Effector memory CD4-positive, alpha-beta T cell (primary cell): ENCODE measurements around the gene ATF2.

Source experiments
- DNase-seq, 3 donors: peaks; one replicate each; pipeline ENCODE4 v3.0.0-alpha.2; 2020
- H3K27ac ChIP-seq: 2 replicates; pipeline ENCODE4 v1.7.0; 2013; ENCODE audit warnings: mild to moderate bottlenecking, low read length, moderate library complexity; ENCODE audit not compliant: insufficient read depth, poor library complexity, severe bottlenecking
- H3K27me3 ChIP-seq: replicated peaks from 2 replicates; pipeline ENCODE4 v1.7.0; 2013; ENCODE audit warnings: mild to moderate bottlenecking, low read length; ENCODE audit not compliant: insufficient read depth, control insufficient read depth, poor library complexity, severe bottlenecking
- H3K36me3 ChIP-seq: 2 replicates; pipeline ENCODE4 v1.7.0; 2013; ENCODE audit warnings: mild to moderate bottlenecking, low read length, moderate library complexity; ENCODE audit not compliant: control insufficient read depth, insufficient read depth
- H3K4me1 ChIP-seq: 2 replicates; pipeline ENCODE4 v1.7.0; 2013; ENCODE audit warnings: low read length, mild to moderate bottlenecking; ENCODE audit not compliant: control insufficient read depth, insufficient read depth, poor library complexity, severe bottlenecking
- H3K4me3 ChIP-seq: 2 replicates; pipeline ENCODE4 v1.7.0; 2013; ENCODE audit warnings: low read length, low read depth, mild to moderate bottlenecking; ENCODE audit not compliant: insufficient read depth, poor library complexity, severe bottlenecking
- H3K9me3 ChIP-seq: 2 replicates; pipeline ENCODE4 v1.7.0; 2013; ENCODE audit warnings: mild to moderate bottlenecking, low read length, moderate library complexity; ENCODE audit not compliant: control insufficient read depth

The ATF2 gene

DNA sequence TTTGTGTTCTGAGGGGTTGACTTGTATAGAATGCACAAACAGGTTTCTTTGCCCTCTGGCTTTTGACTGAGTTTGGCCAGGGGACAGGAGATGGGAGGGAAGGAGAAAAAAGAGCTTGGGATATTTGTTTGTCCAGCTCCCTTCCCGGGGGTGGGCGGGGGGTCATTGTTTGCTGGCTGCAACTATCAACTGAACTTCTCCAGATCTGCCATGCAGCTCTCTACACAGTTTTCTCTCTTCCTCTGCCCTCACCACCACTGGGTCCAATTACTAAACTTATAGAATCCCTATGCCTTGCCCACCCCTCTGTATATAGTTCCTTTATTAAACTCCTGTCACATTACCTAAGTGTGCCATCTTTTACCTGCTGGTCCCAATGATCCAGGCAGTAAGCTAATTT, 130.1 kb downstream of the ATF2 start:
- DNase-seq = no peak
- H3K27me3 ChIP-seq = no peaks in the 10 kb centered on the region
- H3K4me1 ChIP-seq = no peaks in the 10 kb centered on the region

DNA sequence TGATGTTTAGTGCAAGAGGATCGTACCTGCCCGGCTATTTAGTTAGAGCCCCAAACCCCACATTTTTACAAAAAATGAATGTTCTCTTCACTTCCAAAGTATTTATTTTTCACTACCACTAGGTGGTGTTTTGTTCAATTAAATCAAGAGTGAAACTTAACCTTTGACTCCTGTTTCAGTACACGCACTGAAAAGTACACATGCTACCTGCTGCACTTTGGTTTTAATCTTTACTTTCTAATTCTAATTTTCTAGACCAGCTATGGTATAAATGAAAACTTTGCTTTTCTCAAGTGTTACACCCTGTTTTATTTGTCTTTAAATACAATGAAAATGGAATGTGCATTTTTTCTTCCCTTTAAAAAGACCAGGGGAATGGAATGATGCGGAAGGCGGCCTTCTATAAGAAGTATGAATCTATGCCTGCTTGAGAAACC, 131.4 kb downstream of the ATF2 start:
- Histone ChIP-seq H3K4me1 (no peaks in the 10 kb centered on the region), H3K9me3 (no peaks in the 10 kb centered on the region), H3K4me3 (no peak overlapping the region), H3K36me3 (no peaks in the 10 kb centered on the region), H3K27ac (no peak overlapping the region), H3K27me3 (no peaks in the 10 kb centered on the region)
- DNase-seq = no peak

More for the DNA sequence above, 130.1 kb downstream of the ATF2 start:
- Histone ChIP-seq H3K27ac (no peak overlapping the region), H3K4me3 (no peak overlapping the region), H3K9me3 (no peaks in the 10 kb centered on the region), H3K36me3 (no peaks in the 10 kb centered on the region)

DNA sequence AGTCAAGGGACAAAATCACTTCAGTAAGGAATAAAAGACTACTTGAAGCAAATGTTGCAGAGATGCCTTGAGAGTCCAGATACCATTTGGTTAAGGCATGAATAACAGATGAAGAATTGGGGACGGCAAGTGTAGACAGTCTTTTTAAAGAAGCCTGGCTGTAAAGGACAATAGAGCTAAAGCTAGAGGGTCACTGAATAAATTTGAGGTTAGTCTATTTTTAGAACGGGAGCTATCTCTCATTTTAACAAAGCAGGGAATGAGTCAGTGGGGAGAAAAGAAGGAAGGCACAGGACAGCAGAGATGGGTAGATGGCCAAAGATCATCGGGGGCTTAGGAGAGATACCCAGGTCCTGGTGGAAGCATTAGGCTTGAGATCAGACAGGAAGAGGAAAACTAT, 132.2 kb downstream of the ATF2 start:
- no peaks in the 10 kb centered on the region for H3K4me1 ChIP-seq
- no peaks in the 10 kb centered on the region for H3K27me3 ChIP-seq
- no peaks in the 10 kb centered on the region for H3K36me3 ChIP-seq
- no peak overlapping the region for H3K4me3 ChIP-seq
- no peak overlapping the region for H3K27ac ChIP-seq
- H3K9me3 ChIP-seq = no peaks in the 10 kb centered on the region
- no peak for DNase-seq

DNA sequence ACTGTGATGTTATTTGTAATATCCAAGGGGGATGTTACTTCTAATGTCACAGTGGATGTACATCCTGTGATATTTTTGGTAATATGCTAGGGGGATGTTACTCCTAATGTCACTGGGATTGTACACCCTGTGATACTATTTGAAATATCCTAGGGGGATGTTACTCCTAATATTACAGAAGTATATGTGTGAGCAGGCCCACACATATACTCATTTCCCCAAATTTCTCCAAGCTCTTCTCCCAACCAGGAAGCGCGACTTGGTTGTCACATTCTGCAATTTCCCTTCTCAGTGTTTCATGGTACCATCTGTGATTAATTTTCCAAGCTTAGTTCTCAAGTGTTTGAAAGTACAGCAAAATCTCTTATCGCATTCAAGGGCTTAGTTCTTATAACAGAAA, 133.3 kb downstream of the ATF2 start:
- Histone ChIP-seq H3K4me3 (no peak overlapping the region), H3K36me3 (no peaks in the 10 kb centered on the region), H3K27me3 (no peaks in the 10 kb centered on the region), H3K4me1 (no peaks in the 10 kb centered on the region), H3K27ac (no peak overlapping the region), H3K9me3 (no peaks in the 10 kb centered on the region)
- no peak for DNase-seq

DNA sequence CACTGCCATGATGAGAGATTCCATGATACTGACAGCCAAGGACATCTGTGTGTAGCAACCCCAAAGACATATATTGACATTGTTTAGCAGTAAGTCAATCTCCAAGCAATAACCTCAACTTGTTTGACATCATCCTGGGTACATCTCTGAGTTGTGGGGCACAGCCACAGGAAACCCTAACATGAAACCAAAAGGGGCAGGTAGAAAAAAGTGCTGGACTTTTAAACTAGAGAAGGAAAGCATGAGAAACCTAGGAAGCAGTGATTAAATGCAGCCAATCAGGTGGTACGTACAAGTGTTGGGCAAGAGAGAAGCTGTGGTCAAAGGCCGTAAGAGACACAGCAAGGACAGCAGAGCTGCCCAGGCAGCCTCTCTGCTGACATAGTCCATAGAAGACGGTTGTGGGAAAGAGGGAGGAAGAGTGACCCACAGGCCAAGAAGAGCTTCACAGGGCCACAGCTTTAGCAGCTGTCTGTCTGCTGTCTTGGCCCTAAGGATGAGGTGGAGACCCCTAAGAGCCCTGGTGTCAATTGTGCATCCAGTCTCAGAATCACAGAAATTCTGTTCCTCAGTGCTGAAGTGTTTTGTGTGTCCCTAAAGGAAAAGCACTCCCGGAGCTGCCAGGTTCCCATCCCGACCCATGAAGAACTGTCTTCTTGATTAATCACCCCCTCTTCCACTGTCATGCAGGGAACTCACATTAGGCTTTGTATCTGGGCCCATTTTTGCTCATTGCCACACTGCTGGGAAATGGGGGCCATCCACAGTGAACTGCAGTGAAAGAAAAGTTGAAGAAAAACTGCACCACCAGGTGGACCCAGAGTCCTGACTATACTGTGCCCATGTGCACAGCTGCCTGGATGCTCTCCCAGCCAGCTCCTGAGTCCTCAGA, 137.4 kb downstream of the ATF2 start:
- H3K9me3 ChIP-seq = no peaks in the 10 kb centered on the region
- H3K27ac ChIP-seq = no peak overlapping the region
- H3K4me3 ChIP-seq = no peak overlapping the region
- H3K27me3 ChIP-seq = no peaks in the 10 kb centered on the region
- no peaks in the 10 kb centered on the region for H3K4me1 ChIP-seq
- DNase-seq = no peak
- H3K36me3 ChIP-seq = no peaks in the 10 kb centered on the region

DNA sequence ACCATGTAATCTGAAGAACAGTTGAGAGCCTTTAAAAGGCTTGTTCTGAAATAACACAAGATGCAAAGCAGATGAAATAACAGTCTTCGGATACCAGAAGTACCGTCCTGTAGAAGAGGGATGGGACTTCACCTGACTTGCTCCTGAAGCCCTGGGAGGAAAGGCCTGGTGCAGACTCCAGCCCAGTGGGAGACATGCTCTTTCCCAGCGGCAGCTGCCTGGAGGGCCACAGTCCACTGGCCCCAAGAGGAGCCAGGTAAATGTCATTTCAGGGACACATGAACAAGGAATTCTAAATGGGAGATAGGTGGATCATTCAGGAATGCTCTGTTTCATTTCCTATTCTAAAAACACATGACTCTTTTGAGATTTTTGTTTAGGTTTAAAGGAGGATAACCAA, 140.2 kb downstream of the ATF2 start:
- Histone ChIP-seq H3K36me3 (no peaks in the 10 kb centered on the region), H3K27ac (no peak overlapping the region), H3K9me3 (no peaks in the 10 kb centered on the region), H3K4me3 (no peak overlapping the region), H3K4me1 (no peaks in the 10 kb centered on the region), H3K27me3 (no peaks in the 10 kb centered on the region)
- DNase-seq = no peak

DNA sequence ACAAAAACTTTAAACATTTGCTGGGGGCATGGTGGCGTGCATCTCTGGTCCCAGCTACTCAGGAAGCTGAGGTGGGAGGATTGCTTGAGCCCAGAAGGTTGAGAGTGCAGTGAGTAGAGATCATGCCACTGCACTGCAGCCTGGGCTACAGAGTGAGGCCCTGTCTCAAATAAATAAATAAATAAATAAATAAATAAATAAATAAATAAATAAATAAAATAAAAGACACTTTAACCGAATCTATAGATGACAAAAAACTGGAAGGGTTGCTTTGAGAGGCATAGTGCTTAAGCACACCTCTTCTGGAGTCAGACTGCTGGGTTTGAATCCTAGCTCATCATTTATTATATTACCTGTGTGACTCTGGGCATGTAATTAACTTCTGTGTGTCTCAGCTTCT, 141.6 kb downstream of the ATF2 start:
- DNase-seq = no peak
- H3K4me3 ChIP-seq = no peak overlapping the region
- no peak overlapping the region for H3K27ac ChIP-seq
- no peaks in the 10 kb centered on the region for H3K27me3 ChIP-seq
- H3K9me3 ChIP-seq = no peaks in the 10 kb centered on the region
- H3K36me3 ChIP-seq = no peaks in the 10 kb centered on the region
- no peaks in the 10 kb centered on the region for H3K4me1 ChIP-seq

DNA sequence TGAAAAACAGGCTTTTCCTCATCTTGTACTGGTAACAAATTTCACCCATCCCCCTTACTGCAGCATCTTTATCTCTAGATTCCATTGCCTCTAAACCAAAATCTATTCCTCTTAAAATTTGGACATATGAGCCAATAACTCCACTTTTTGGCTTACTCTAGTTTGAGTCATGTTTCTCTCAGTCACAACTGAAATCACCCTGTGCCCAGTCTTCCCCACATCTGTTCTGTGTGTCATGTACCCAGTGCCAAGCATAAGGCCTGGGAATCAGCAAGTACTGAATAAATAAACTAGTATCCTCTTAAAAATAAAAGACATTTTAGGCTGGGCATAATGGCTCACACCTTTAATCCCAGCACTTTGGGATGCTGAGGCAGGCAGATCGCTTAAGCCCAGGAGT, 142.1 kb downstream of the ATF2 start:
- no peaks in the 10 kb centered on the region for H3K4me1 ChIP-seq
- H3K36me3 ChIP-seq = no peaks in the 10 kb centered on the region
- no peaks in the 10 kb centered on the region for H3K9me3 ChIP-seq
- H3K27me3 ChIP-seq = no peaks in the 10 kb centered on the region
- DNase-seq = no peak
- no peak overlapping the region for H3K27ac ChIP-seq
- no peak overlapping the region for H3K4me3 ChIP-seq

DNA sequence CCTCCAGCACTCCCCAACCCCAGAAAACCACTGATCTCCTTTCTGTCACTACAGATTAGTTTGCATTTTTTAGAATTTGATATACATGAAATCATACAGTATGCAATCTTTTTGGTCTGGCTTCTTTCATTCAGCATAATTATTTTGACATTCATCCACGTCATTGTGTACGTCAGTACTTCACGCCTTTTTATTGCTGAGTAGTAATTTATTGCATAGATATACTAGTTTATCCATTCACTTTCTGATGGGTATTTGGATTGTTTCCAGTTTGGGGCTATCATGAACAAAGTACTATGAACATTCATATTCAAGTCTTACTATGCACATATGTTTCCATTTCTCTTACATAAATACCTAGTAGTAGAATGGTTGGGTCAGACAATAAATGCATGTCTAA, 142.8 kb downstream of the ATF2 start:
- Histone ChIP-seq H3K4me1 (no peaks in the 10 kb centered on the region), H3K27ac (no peak overlapping the region), H3K36me3 (no peaks in the 10 kb centered on the region), H3K9me3 (no peaks in the 10 kb centered on the region), H3K27me3 (no peaks in the 10 kb centered on the region), H3K4me3 (no peak overlapping the region)
- DNase-seq = no peak

DNA sequence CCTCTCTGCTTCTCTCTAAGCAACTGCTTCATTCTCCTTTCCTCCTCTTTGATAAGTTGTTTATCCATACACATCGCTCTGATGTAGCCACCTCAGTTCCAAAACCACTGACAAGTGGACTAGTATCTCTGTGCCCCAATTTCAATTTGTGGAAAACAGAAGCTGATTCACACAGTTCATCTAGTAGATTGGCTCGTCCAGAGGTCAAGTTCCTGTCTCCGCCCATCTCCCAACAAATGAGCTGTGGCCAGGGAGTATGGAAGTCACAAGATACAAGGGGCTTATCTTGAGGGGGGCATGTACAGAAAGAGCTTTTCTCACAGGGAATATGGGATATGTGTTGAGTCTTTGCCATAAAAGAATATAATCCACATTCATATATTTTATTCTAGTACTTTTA, 145.1 kb downstream of the ATF2 start:
- Histone ChIP-seq H3K4me1 (no peaks in the 10 kb centered on the region), H3K27ac (no peak overlapping the region), H3K4me3 (no peak overlapping the region), H3K27me3 (no peaks in the 10 kb centered on the region), H3K9me3 (no peaks in the 10 kb centered on the region), H3K36me3 (no peaks in the 10 kb centered on the region)
- no peak for DNase-seq
